ENCODE data around the gene MAP3K14.

- no peak for TF ChIP-seq USF2 (IDR thresholded peaks at IDR 0.05; ENCODE audit: borderline replicate concordance, low read depth, low read length)
- TF ChIP-seq POLR2AphosphoS5 (IDR thresholded peaks at IDR 0.05; ENCODE audit: low read length), result no peak
- TF ChIP-seq SUPT20H (IDR thresholded peaks at IDR 0.05; ENCODE audit: borderline replicate concordance, control insufficient read depth, low read depth, low read length), result no peak
- no peak for TF ChIP-seq POLR2A (IDR thresholded peaks at IDR 0.05; ENCODE audit: low read depth, low read length)
- no peak for TF ChIP-seq EP300 (IDR thresholded peaks at IDR 0.05; ENCODE audit: borderline replicate concordance in 1 of 2, control insufficient read depth in 1 of 2, low read depth in 2 of 2, low read length in 2 of 2)
- TF ChIP-seq CTCF (IDR thresholded peaks at IDR 0.05 in 2 of 3, conservative IDR thresholded peaks at IDR 0.05 in 1 of 3; ENCODE audit: control insufficient read depth in 2 of 3, extremely low read depth in 1 of 3, insufficient read depth in 1 of 3, low read depth in 3 of 3, low read length in 3 of 3), result no peak
- TF ChIP-seq RBBP5 (conservative IDR thresholded peaks at IDR 0.05), result no peak
- no peak for TF ChIP-seq SRF (IDR thresholded peaks at IDR 0.05; ENCODE audit: low read depth in 2 of 2, low read length in 2 of 2)
- no peak for TF ChIP-seq ZNF217 (IDR thresholded peaks at IDR 0.05)
These were observed 28.4 kb upstream of the MAP3K14 start for GRCh38 chr17:45345246-45345553.

Measured in GM12878 (cell line).